ENCODE data around the gene TGFBR2.

Gene TGFBR2

GRCh38 chr3:30673425-30674341 lies 67.3 kb downstream of the TGFBR2 start:
- DNase-seq (ENCODE audit: low spot score): no peak

- no peak for DNase-seq (ENCODE audit: low spot score)
Observed at GRCh38 chr3:30675006-30675405, 68.6 kb downstream of the TGFBR2 start.

- no peak for DNase-seq (ENCODE audit: low spot score)
Observed at GRCh38 chr3:30675774-30676173, 69.4 kb downstream of the TGFBR2 start.

DNA sequence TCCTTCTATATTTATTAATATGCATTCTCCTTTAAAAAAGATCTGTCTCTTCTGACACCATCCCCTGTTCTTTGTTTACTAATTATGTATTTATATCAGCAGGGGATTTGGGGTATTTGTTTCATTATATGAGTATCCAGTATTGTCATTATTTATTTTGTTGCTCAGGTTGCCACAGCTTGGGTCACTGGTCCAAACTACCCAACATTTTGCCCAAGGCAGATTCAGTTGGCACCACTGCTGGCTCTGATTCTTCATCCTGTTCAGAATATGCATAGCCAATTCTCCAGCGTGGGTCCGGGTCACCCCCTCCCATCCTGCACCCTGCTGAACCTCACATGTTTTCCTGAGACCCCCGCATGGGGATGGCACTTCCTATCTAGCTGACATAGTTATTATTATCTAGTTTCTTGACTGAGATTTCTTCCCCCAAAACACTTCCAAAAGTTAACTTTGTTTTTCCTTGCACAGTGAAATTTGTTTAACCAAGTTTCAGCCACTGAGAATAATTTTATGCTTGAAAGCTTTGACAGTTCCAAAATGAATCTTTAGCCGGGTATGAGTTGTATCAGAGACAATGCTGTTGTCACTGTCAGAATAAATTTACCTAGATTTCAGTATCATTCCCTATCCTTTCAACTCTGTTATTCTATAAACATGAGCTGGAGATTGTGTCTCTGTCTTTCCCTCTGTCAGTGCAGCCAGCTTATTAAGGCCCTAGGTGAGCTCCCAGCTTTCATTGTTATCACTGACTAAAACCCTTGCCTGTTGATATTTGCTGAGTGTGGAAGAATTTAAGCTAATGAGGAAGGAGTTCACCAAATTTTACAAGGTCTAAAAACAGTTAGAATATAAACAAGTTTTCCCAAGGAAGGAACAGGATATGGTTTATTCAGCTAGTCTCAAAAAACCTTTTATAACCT lies 70.3 kb downstream of the TGFBR2 start:
- no peak for DNase-seq (ENCODE audit: low spot score)

GRCh38 chr3:30677347-30677685 lies 70.9 kb downstream of the TGFBR2 start:
- DNase-seq (ENCODE audit: low spot score): no peak

GRCh38 chr3:30679045-30679444 lies 72.6 kb downstream of the TGFBR2 start:
- DNase-seq (ENCODE audit: low spot score): no peak

GRCh38 chr3:30680789-30681648 lies 74.6 kb downstream of the TGFBR2 start:
- DNase-seq (ENCODE audit: low spot score): no peak

DNA sequence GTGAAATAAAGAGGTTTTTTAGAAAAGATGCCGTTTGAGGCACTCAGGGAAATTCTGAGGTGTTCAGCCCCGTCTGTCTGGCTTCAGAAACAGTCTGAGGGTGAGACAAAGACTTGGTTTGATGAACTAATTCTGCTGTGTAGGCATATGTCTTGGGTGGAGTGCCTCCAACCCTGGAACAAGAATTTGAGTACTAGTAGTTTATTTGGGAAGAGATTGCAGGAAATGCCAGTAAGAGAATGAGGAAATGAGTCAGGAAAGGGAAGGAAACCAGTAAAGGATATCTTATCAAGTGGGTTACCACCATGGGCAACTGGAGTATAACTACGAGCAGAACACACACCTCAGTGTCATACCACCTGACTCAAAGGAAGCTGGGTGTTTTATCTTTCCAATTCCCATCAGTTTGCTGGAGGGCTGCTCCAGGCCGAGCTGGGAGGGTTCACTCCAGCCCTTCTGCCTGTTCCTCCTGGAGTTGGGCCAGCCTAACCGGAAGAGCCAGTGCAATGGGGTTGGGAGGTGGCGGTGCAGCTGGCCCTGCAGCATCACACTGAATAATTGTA lies 75.3 kb downstream of the TGFBR2 start:
- DNase-seq (ENCODE audit: low spot score): no peak

- DNase-seq (ENCODE audit: low spot score): no peak
Observed at GRCh38 chr3:30682434-30683155, 76.2 kb downstream of the TGFBR2 start.

DNA sequence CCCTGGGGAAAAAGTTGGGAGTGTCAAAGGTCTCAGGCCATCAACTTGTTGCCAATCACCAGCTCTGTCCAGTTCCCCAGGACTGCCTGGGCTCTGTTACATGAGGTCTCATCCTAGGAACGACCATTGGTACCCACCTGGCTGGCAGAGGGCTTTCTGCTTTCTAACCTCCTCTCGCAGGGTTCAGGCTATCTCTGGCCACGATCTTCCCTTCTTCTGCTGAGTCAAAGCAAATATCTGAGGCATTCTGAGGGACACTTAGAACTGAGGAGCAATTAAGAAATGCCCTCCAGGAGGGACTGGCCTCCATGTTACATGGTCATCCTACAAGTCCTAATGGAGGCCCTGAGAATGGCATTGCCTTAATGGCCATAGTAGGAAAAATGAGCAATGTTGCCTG lies 77.4 kb downstream of the TGFBR2 start:
- DNase-seq (ENCODE audit: low spot score): no peak

DNA sequence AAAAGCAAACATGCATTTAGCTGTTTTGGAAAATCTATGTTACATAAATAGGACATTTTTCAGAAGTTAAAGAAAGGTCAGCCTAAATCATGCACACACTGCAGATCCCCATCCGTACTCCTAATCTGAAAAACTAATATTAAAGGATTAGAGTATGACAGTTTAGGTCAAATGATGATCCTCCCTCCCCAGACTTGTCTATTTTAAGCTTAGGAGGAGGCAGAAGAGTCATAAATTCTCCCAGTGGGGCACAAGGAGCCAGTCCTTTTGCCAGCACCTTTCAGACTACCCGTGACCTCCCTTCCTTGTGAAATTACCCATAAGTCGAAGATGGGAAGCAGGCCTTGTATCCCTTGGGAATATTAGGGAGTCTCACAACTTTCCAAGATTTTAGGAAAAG lies 78.0 kb downstream of the TGFBR2 start:
- DNase-seq (ENCODE audit: low spot score): no peak

DNA sequence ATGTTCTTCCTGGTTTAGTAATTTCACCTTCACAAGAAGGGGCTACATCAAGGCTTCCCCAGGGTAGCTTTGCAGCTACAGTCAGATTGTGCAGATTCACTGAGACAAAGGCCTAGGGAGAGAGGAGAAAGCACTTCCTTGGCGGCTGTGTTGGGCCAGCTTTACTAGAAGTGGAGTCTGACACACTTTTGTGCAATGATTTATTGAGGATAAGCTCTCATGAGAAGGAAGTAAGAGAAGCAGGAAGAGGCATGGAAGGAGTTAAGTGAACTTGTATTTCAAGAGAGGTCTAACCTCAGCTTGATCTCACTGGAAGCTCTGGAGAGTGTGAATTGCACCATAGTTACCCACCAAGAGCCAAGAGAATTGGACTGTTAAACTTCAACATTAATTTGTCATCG lies 78.9 kb downstream of the TGFBR2 start:
- no peak for DNase-seq (ENCODE audit: low spot score)

DNA sequence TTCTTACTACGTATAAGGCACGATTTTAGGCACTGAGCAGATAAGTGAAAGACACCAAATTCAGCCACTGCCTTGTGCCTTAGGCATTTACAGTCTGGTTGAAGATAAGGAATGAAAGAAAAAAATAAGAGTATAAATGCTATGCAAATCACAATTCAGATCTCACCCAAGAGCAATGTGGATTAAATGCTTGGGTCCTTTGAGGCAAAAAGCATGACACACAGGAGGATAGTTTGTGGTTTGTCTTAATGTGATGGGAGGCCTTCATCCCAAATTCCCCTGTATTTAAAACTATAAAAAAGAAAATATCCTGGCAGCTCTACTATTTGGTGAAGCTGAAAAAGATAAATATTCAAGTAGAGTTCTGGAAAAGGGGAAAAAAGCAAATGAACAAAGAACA lies 79.8 kb downstream of the TGFBR2 start:
- DNase-seq (ENCODE audit: low spot score): no peak

DNA sequence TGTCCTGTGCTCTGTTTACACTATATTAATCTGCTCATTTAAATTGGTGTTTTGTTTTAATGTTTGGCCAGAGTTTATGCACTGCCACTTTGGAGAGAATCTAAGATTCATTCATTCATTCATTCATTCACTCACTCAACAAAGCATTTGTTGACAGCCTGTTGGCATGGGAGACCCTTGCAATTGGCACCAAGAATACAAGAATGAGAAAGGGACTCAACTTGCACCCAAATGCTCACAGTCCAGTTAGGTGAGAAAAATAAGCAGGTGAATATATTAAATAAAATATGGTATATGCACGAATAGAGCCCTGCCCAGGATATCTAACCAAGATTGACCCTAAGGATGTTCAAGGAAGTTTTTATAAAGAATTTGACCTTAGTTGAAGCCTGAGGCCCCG lies 80.4 kb downstream of the TGFBR2 start:
- no peak for DNase-seq (ENCODE audit: low spot score)

- no peak for DNase-seq (ENCODE audit: low spot score)
Observed at GRCh38 chr3:30687930-30688570, 81.6 kb downstream of the TGFBR2 start.

- DNase-seq (ENCODE audit: low spot score): no peak
Observed at GRCh38 chr3:30688776-30689641, 82.6 kb downstream of the TGFBR2 start.

DNA sequence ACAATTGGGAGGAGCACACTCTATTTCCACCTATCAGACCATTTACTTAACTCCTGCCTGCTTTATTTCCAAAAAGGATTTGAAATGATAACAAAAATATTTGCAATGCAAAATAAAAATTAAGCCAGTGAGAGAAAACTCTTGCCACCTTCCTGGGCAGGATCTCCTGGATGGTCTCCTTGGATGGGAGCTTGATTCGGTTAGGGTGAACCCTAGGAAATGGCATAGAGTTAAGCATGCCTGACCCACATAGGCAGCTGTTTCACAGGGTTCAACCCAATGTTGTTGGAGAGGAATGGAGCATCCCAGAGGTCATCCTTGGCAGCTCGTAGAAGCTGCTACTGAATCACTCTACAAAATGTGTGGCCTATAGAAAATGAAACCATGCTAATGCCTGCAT lies 83.8 kb downstream of the TGFBR2 start:
- no peak for DNase-seq (ENCODE audit: low spot score)

GRCh38 chr3:30691249-30691880 lies 85.0 kb downstream of the TGFBR2 start:
- no peak for DNase-seq (ENCODE audit: low spot score)

DNA sequence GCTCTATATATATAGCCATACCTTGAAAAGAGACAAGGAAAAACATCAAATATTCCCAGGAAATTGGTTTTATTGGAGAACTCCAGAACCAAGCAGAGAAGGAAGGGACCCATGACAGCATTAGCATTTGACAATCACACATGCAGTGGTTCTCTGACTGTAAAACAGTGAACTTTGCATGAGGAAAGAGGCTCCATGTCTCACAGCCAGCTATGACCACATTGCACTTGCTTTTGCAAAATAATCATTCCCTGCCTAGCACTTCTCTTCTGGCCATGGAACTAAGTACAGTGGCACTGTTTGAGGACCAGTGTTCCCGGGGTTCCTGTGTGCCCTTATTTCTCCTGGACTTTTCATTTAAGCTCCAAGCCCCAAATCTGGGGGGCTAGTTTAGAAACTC lies 85.5 kb downstream of the TGFBR2 start:
- DNase-seq (ENCODE audit: low spot score): no peak
